ENCODE data around the gene ZNF439.
A peak's percentile ranks its signal among the peaks of the same experiment; 100 is the strongest.
"Not testable (repeated sequence)": the region's sequence is repeated elsewhere in the genome, so short reads cannot be mapped to it uniquely, and the experiment has no call there.

Gene ZNF439

DNA sequence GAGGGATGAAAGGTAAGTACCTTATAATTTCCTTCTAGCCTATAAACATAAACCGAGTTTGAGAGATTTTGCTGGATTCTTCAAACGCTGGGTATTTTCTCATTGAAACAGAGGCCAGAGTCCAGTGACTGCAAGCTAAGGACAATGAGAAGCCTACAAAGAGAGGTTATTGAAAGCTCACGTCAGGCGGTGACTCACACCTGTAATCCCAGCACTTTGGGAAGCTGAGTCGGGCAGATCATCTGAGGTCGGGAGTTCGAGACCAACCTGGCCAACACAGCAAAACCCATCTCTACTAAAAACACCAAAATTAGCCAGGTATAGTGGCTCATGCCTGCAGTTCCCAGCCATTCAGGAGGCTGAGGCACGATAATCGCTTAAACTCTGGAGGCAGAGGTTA, 24.1 kb downstream of the ZNF439 start:
- DNase-seq, result no peak

DNA sequence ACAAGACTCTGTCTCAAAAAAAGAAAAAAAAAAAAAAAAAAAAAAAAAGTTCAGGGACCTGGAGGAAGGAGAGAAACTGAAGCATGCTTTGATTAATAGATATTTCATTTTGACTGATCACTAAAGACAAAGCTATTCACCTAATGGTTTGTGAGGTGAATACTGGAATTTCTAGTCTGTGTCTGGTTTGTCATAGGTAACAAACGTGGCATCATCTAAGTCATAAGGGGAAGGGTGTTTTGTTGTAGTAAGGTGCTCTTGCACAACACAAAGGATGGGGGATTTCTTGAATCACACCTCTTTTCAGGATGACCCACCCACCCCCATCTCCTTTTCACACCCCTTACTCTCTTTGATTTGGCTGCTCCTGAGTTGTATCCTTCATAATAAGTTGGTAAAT, 25.2 kb downstream of the ZNF439 start:
- DNase-seq, result no peak

DNA sequence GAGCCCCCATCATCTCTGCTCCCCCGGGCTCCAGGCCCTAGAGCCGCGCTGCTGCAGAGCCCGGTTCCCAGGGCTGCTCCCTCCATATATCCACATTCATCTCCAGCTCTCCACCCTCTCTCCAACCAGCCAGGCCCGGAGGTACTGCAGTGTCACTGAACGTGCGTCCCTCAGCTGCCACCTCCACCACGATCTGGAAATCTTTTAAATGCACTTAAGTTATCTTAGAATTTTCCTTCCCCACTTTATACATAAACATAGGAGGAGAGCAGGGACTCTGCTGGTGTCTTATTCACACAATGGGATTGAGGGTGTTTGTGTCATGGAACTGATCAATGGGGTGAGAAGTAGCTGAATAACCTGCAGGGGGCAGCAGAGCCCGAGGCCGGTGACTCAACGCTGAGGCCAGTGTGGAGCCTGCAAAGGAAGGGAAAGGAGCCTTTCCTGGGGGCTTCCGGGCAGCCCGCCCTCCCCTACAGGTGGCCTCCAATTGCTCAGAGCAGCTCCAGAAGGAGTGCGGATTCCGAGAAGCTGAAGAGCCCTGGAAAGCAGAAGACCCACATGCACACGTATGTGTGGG, 31.3 kb downstream of the ZNF439 start:
- peak; percentile 5 for DNase-seq

DNA sequence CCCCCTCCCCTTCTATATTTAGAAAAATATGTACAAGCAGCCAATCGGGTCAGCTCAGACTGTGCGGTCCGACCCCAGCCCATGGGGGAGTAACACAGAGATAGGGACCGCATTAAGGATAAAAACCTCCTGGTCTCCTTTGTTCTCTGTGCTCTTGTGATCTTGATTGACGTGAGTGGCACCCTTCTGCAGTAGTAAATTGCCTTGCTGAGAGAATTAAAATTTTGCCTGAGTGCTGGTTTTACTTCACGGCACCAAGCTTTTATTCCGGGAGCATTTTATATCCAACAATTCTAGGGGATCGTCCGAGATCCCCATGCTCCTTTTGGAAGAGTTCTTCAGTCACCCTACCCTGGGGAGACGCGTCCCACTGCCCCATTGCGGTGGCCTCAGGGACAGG, 32.1 kb downstream of the ZNF439 start:
- DNase-seq, result no peak

DNA sequence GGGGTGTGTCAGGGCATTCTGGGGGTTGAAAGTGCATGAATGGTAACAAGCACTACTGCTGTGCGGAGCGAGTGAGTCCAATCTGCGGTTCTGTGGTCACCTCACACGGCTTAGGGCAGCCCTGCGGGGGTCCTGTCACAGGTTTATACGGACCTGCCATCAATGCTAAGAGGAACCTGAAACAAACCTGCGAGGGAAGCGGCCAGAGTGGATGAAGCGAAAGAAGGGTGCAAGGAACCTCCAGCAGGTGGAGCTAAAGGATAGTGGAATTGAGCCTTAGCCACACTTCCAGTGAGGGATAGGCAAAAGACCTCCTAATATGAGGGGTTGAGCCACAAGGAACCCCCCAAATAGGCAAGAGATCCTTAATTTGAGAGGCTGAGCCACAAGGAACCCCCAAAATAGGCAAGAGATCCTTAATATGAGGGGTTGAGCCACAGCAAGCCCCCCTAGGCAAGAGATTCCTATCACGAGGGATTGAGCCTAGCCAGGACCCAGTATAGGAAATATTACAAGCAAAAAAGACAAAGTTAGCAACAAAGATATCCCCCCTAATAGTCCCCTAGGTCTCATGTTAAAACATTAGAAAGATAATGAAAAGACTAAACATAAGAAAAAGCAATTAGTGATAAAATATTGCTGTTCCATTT, 32.8 kb downstream of the ZNF439 start:
- peak; percentile 2 for DNase-seq

DNA sequence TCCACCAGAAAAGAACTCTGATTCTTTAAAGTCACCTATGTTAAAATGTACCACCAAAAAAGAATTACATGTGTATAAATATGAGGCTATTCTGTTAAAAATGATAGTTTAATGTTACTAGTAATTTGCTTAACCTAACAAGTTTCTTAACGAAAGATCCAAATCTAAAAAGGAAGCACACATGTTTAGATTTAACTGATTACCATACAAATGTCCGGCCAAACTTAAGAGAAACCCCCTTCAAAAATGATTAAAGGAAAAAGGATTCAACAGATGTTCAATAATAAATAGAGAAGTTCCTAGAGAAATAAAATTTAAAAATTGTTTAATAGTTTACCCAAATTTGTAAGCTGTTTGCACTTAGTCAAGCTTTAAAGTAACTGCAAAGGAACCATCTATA, 34.1 kb downstream of the ZNF439 start:
- no peak for DNase-seq

DNA sequence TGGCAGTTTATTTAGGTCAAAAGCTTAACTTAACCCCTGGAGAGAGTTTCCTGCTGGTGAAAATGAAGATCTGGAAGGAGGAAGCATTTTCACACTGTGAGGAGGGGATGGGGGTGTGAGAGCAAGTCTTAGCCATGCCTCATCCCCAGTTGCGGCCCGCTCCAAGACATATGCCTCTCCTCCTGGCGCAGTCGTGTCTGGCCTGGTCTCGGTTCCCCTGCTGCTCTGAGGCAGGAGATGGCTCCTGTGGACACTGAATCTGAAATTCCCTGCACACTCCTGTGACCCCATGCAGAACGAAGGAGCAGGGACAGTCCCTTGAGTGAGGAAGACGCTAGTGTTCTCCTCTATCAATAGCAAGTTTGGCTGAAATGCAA, 38.7 kb downstream of the ZNF439 start:
- DNase-seq, result no peak

DNA sequence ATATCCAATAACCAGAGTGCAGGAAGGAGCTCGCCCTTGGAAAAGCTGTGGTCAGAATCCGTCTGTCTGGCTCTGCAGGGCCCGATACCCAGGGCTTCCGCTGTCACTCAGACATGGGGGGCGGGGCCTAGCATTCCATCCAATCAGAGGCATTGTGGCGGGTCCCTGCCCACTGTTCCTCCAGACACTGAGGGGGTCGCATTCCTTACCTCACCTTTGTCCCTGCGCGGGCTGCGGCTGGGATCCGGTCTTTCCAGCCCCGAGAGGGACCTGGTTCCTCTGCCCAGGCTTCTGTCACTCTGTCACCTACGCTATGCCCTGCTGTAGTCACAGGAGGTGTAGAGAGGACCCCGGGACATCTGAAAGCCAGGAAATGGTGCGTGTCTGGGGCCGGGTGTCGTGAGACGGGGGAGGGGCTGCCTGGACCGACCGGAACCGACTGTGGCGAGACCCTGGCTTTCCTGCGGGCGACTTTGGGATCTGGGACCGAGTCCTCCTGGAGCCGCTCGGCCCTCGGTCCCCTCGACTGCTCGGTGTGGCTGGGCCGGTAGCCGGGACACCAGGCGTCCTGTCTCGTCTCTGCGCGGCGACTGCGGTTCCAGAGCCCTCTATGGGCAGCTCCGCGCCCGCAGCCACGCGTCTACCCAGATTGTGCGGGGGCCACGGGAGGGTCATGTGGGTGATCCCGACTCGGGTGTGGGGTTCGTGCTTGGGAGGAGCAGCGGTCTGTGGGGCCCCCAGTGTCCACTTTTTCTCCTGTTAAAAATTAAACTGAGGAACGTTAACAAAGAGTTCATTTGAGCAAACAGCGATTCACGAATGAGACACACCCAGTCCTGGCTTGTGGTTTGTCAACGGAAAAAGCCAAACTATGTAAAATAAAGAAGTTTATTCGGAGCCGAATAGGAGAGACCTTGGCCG, 39.3 kb downstream of the ZNF439 start, which contains the start of gene ZNF69:
ZNF69 (plus strand) TSS at position 172 of the 921 bp plus-strand sequence; CDS start at position 314, 142 bp downstream.
- DNase-seq, result no peak

DNA sequence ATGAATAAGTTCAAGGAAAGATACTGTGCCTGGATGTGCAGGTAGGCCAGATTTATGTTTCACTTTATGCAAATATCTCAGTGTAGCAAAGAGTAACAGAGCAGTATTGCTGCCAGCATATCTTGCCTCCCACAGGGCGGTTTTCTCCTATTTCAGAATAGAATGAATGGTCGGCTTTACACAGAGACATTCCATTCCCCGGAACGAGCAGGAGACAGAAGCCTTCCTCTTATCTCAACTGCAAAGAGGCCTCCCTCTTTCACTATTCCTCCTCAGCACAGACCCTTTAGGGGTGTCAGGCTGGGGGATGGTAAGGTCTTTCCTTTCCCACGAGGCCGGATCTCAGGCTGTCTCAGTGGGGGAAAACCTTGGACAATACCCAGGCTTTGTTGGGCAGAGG, 41.4 kb downstream of the ZNF439 start:
- not testable (repeated sequence) for DNase-seq

DNA sequence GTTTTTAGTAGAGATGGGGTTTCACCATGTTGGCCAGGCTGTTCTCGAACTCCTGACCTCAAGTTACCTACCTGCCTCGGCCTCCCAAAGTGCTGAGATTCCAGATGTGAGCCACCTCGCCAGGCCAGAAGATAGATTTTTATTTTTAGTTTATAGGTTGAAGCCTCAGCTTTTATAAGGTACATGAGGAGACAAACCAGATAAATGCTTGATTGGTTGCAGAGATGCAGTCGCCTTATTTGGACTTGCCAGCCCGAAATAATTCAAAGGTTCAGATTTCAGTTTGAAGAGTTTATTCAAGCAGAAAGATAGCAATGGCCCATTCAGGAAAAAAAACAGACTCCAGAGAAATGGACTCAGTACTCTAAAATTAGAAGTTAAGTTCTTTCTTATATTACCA, 42.1 kb downstream of the ZNF439 start:
- DNase-seq, result no peak

DNA sequence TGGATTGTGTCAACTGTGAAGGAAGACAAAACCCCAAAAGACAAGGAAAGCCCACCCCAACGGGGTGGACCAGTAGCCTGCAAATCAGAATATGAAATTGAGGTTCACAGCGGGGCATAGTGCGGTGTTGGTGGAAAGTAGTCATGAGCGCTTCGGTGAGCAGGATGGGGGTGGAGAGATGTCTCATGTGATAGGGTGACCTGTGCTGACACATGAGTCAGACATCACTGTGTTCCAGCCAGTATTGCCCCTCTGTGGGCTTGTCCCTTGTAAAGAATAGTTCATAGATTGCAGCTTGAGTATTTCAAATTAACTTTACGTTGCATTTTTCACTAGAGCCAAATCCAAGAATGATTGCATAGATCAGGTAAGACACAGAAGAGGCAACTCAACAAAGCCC, 46.3 kb downstream of the ZNF439 start:
- no peak for DNase-seq

DNA sequence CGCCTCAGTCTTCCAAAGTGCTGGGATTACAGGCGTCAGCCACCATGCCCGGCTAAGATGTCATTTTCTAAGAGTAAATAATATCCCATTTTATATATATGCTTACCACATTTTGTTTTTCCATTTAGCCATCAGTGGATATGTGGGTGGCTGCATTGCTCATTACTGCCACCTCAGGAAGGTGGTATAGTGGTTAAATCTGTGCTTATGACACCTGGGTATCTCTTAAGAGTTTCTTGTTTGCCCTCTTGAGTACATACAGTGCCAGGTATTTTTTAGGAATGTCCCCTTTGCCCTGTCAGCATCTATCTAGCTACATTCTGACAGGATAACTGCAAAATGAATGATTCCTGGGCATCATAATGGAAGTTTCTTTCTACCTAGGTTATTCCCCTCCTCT, 53.7 kb downstream of the ZNF439 start:
- DNase-seq, result no peak

DNA sequence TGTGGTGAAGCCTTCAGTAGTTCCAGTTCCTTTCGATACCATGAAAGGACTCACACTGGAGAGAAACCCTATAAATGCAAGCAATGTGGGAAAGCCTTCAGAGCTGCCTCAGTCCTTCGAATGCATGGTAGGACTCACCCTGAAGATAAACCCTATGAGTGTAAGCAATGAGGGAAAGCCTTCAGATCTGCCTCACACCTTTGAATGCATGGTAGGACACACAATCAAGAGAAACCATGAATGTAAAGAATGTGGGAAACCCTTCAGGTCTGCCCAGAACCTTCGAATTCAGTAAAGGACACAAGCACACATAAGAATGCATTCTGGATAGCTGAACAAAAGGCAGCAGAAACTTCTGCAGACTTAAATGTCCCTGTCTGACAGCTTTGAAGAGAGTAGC, 57.4 kb downstream of the ZNF439 start:
- no peak for DNase-seq

DNA sequence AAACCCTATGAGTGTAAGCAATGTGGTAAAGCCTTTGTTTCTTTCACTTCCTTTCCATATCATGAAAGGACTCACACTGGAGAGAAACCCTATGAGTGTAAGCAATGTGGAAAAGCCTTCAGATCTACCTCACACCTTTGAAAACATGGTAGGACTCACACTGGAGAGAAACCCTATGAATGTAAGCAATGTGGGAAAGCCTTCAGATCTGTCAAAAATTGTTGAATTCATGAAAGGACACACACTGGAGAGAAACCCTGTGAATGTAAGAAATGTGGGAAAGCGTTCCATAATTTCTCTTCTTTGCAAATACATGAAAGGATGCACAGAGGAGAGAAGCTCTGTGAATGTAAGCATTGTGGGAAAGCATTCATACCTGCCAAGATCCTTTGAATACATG, 63.4 kb downstream of the ZNF439 start:
- DNase-seq, result not testable (repeated sequence)

DNA sequence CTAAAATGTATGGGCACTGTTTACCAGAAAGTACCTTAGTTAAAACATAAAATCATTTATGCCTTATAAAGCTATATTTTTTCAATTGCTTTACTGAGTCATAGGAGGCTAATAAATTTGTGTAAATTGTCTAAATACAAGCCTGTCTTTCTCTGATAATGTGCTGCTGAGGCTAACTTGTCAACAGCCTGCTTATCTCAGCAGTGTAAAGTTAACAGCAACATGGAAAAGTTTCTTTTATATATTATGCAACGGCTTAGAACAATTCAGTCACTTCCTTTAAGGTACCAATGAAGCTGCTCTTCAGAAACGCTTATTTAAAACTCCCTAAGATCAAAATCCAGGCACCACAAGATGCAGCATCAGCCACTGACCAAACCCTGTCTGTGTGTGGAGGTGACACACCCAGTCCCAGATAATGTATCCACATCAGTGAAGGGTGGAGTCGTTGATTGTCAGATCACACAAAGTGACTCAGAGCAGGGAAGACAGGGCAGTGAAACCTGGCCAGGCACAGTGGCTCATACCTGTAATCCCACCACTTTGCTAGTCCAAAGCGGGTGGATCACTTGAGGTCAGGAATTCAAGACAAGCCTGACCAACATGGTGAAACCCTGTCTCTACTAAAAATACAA, 66.0 kb downstream of the ZNF439 start:
- DNase-seq, result not testable (repeated sequence)

All from NK-92 treated with Interleukin-12 subunit alpha and Interleukin-12 subunit beta, amount 100 ng/mL, for 24 hours (cell line).